Vagina (tissue), 2 donors: ENCODE measurements around the gene NIPAL3.

ENCODE experiments used
- CTCF ChIP-seq, 3 experiments: fragments of 450-650 bp in 2 of 3; fragments of 200-600 bp in 1 of 3; sonication (generic) in 1 of 3; IDR thresholded peaks; one replicate each; pipeline ENCODE4 v1.5.1; 2017 to 2019; ENCODE audit warnings: antibody characterized with exemption in 3 of 3, mild to moderate bottlenecking in 2 of 3, moderate library complexity in 2 of 3
- POLR2AphosphoS5 ChIP-seq, 2 donors: sonication (generic); formaldehyde crosslinking; IDR thresholded peaks; one replicate each; pipeline ENCODE4 v1.9.0; 2017; ENCODE audit warnings: antibody characterized with exemption in 2 of 2, mild to moderate bottlenecking in 2 of 2, low read depth in 1 of 2; ENCODE audit not compliant: insufficient read depth in 1 of 2

- TF ChIP-seq CTCF (IDR thresholded peaks at IDR 0.05): no peak
- TF ChIP-seq POLR2AphosphoS5 (IDR thresholded peaks at IDR 0.05; ENCODE audit: insufficient read depth in 1 of 2, low read depth in 1 of 2): no peak
Measured at GRCh38 chr1:24373044-24373443, 42.6 kb upstream of the NIPAL3 start.
